CD4-positive, alpha-beta T cell treated with Interleukin-4 for 1 hour (primary cell): ENCODE measurements around the gene KSR1.
A peak's percentile ranks its signal among the peaks of the same experiment; 100 is the strongest.
"Not testable (repeated sequence)": the region's sequence is repeated elsewhere in the genome, so short reads cannot be mapped to it uniquely, and the experiment has no call there.

Source experiments
- DNase-seq, 2 donors: peaks; one replicate each; pipeline ENCODE4 v3.0.0-alpha.2; 2020 to 2022

The KSR1 gene

GRCh38 chr17:27455914-27456680 is at the start of gene KSR1:
TSS of gene KSR1 (plus strand) at chr17:27456448. CDS start at chr17:27456644, 196 bp downstream.
- peak; percentile 81 to 83 for DNase-seq

- no peak for DNase-seq
These were observed 48.1 kb upstream of the KSR1 start for GRCh38 chr17:27407916-27408864.

- DNase-seq = no peak
These were observed 47.4 kb upstream of the KSR1 start for GRCh38 chr17:27408891-27409290.

DNA sequence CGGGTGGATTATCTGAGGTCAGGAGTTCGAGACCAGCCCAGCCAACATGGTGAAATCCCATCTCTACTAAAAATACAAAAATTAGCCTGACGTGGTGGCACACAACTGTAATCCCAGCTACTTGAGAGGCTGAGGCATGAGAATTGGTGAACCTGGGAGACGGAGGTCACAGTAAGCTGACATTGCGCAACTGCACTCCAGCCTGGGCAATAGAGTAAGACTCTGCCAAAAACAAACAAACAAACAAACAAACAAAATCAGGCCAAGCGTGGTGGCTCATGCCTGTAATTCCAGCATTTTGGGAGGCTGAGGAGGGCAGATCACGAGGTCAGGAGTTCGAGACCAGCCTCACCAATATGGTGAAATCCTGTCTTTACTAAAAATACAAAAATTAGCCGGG is 44.1 kb upstream of the KSR1 start:
- not testable (repeated sequence) for DNase-seq

GRCh38 chr17:27413315-27413714 is 42.9 kb upstream of the KSR1 start:
- DNase-seq = no peak

DNA sequence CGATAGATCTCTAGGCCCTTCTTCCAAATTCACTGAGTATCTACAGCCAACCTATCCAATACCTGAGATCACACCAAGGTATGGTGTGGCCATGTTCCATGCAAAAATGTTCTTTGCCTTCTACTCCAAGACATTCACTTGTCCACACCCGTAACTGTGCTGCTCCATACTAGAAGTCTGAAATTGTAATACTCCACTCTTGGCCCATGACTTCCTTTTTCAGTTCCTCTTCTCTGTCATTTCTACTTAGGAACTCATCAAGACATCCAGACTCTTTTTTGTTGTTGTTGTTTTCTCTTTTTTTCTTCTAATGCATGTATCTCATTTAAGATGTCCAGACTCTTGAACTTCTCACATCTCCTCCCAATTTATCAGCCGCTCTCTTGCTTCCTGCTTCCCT is 42.5 kb upstream of the KSR1 start:
- DNase-seq = no peak

DNA sequence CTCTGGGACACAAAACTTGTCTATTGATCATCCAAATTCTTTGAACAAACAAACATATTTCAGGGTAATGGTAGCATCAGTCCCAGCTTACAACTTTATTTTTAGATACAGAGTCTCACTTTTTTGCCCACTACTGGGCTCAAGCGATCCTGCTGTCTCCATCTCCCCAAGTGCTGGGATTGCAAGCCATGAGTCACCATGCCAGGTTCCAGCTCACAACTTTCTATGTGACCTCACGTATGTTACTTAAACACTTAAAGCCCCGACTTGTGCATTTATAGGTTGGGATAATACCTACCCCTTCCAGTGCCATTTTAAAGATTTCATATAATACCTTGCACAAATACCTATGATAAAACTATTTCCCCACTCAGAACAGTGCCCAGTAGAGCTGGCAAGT is 42.0 kb upstream of the KSR1 start:
- DNase-seq = no peak

- no peak for DNase-seq
These were observed 41.6 kb upstream of the KSR1 start for GRCh38 chr17:27414694-27415093.

GRCh38 chr17:27415120-27415795 is 41.0 kb upstream of the KSR1 start:
- no peak for DNase-seq

DNA sequence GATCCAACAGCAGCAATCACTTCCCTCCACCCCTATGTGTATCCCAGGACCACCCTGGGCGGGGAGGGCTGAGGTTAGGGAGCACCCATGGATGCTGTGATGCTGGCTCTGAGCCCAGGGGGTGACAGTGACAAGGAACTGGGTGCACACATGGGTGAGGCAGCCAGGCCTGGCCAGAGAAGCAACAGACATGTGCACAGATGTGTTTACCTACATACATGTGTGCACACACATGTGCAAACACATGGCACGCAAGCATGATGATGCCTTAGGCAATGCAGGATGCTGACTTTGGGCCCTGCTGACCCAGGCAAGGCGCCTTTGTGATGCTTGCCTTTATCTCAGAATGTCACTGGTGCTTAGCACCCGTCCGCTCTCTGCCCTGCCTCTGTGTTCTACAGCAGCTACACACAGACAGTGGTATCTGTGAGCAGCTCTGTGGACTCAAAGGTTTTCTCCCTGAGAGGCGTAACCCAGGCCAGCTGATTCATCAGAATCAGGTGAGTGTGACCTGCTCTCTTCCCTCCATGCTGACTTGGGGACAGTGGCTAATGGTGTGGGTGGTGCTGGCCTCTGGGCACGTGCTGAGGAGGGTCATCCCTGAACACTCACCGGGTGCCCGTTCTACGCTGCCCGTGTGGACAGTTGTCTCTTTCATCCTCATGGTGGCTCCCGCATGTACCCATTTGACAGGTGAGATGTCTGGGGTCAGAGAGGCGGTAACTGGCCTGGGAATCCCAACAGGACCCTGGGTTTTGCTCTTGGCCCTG is 38.5 kb upstream of the KSR1 start:
- no peak for DNase-seq

GRCh38 chr17:27418366-27418615 is 38.0 kb upstream of the KSR1 start:
- DNase-seq = no peak

GRCh38 chr17:27419156-27419555 is 37.1 kb upstream of the KSR1 start:
- no peak for DNase-seq

GRCh38 chr17:27420211-27420950 is 35.9 kb upstream of the KSR1 start:
- no peak for DNase-seq

DNA sequence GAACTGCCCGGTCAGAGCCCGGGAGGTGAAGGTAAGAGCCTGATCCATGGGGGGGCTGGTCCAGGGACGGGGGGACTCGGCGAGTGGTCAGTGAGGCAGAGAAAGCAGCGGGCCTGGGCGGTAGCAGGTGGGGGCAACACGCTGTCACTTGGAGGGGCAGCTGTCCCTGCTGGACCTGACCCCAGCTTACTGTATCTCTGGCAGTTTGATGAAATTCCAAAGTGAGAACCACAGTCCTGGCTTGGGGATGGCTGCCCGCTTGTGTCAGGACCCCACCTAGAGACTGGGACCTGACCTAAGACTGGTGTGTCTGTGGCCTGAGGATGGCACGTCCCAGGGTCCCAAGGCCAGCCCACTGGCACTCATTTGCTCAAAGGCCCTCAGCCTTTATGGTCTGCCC is 35.1 kb upstream of the KSR1 start:
- no peak for DNase-seq

DNA sequence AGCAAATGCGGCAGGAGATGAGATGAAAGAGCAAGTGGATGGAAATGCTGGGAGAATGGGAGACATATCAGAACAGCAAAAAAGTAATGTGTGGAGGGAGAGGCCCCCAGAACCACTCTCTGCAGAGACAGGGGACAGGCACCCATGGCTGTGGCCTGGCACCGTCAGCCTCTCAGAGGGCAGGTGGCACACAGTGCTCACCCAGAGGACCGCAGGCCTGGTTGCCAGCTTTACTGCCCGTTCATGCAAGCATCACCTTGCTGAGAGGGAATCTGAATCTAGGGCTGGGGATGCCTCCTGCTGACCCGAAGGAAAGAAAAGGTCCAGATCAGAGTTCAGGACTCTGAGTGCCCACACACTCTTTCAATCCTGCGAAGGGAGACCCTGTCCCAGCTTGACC is 34.6 kb upstream of the KSR1 start:
- not testable (repeated sequence) for DNase-seq

DNA sequence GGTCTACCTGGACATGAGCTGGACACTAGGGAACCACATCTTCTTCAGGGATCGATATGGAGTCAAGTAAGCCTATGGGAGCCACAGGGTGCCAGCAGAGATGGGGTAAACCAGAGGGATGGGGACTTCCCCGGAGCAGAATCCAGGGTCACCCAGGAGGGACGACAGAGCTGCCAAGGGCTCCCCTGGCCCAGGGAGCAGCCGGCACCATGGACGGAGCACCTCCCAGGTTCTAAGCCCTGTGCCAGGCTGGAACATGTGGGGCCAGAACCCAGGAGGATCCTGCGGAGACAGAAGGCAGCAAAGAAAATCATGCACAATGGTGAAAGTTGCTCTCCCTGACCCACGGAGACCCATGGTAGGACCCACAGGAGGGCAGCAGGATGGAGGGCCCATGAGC is 33.6 kb upstream of the KSR1 start:
- DNase-seq = no peak

GRCh38 chr17:27423651-27424050 is 32.6 kb upstream of the KSR1 start:
- DNase-seq = no peak

DNA sequence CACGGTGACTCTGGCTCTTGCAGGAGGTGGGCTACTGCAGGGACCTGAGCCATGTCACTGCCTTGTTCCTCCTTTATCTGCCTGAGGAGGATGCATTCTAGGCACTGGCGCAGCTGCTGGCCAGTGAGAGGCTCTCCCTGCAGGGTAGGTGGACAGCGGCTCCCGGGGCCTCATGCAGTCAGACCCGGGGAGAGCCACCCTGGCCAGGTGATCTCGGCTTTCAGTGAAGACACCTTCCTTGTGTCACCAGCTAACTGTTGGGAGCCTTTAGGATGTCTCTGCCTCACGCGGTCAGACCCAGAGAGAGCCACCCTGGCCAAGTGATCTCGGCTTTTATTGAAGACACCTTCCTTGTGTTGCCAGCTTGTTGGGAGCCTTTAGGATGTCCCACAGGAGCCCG is 31.7 kb upstream of the KSR1 start:
- no peak for DNase-seq

DNA sequence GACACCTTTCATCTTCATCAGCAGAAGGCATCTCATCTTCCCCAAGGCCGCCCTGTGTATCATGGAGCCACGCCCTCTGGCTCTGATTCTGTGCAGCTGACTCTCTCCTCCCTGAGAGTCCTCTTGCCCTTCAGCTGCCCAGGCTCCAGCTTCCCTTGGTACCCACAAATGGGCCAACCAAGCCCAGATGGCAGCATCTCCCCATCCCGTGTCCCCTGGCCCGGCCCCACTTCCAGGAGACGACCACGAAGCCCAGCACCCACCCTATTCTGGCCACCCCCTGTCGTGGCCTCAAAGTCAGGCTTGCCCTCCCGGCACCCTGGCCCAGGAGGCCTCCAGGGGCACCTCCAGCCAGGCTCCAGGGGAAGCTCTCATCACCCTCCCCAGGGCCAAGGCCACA is 31.3 kb upstream of the KSR1 start:
- DNase-seq = no peak

DNA sequence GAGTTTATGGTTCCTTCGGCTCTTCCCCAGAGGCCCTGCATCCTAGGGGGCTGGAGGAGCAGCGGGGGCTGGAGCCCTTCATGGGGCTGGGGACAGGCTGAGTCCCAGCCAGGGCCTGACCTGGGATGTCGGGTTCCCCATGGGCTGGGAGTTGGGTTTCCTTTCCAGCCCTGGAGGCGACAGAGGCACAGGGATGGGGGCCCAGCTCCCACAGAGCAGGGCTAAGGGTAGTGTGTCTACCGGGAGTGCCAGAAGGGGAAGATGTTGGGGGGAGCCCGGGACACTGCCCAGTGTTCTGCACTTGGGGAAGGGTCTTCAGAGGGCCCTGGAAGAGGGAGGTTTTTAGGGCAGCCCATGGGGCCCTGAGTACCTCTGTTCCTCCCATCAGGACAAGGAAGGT is 30.7 kb upstream of the KSR1 start:
- not testable (repeated sequence) for DNase-seq

DNA sequence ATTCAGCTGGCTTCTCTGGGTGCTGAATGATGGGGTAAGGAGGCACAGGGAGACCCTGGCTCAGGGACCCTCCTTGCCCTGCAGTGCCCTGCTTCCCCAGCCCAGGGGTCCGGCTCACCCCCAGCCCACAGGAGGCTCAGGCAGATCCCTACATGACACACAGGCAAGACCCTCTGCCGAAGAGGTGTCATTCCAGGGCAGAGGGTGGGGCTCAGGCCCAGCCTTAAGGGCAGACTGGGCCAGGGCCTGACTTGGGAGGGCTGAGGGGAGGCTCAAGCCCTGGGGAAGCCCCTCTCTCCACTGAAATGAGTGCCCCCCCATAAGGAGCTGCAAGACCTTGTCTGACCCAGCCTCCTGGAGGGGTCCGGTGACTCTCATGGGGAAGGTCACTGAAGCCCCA is 30.3 kb upstream of the KSR1 start:
- no peak for DNase-seq

DNA sequence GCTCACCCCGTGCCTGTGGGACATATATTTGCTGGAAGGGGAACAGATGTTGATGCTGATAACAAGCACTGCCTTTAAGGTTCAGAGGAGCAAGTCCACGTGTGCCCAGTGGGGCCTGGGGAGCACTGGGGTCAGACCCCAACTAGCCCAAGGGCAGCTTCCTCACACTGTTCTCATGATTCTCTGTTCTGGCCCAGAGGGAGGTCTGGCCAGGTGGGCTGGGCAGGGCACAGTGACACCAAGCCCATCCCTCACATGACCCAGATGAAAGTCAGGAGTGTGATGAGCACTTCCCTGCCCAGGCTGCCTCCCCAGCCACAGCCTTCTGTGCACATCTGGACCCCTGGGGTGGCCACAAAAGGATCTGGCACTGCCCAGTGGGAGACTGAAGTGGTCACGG is 29.8 kb upstream of the KSR1 start:
- DNase-seq = not testable (repeated sequence)
